Measurements from ENCODE around the gene PRKAG2.

Gene PRKAG2

DNA sequence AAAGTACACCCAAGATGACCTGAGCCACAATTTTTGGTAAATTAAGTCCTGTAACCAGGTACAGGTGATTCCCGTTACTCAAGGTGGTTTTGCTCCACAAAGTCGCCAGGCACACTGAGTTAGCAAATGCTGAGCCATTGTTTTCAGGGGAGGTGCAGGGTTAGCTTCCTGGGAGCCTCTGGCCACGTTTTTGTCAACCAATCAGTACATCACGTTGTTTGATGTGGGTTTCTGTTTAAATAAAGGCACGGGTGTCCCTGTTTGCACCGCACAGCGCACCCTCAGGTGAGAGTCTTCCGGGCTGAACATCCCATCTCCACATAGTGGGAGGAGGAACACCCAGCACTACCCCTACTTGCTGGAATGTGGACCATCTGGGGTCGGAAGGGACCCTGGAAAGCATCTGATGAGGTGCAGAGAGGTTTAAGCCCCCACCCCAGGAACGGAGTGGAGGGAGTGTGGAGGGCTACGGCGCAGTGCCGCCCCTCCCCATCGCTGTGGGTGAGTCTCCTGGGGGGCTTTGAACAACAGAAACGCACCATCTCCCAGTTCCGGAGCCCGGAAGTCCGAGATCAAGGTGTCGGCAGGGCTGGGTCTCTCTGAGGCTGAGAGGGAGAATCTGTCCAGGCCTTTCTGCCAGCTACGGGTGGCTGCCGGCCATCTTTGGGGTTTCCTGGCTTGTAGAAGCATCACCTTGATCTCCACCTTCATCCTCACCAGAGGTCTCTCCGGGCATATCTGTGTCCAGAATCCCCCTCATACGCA lies 42.5 kb downstream of the PRKAG2 start:
- no peak for DNase-seq
- TF ChIP-seq, protein P1, sequence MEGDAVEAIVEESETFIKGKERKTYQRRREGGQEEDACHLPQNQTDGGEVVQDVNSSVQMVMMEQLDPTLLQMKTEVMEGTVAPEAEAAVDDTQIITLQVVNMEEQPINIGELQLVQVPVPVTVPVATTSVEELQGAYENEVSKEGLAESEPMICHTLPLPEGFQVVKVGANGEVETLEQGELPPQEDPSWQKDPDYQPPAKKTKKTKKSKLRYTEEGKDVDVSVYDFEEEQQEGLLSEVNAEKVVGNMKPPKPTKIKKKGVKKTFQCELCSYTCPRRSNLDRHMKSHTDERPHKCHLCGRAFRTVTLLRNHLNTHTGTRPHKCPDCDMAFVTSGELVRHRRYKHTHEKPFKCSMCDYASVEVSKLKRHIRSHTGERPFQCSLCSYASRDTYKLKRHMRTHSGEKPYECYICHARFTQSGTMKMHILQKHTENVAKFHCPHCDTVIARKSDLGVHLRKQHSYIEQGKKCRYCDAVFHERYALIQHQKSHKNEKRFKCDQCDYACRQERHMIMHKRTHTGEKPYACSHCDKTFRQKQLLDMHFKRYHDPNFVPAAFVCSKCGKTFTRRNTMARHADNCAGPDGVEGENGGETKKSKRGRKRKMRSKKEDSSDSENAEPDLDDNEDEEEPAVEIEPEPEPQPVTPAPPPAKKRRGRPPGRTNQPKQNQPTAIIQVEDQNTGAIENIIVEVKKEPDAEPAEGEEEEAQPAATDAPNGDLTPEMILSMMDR (IDR thresholded peaks at IDR 0.05; ENCODE audit: low read depth, low read length): no peak
- H3K9me3 ChIP-seq: no peaks in the 10 kb centered on the region
- no peak overlapping the region for H3K4me3 ChIP-seq (ENCODE audit: low read depth, low read length)
- H3K36me3 ChIP-seq: no peaks in the 10 kb centered on the region
- no peaks in the 10 kb centered on the region for H3K4me1 ChIP-seq
- no peaks in the 10 kb centered on the region for H3K27me3 ChIP-seq

DNA sequence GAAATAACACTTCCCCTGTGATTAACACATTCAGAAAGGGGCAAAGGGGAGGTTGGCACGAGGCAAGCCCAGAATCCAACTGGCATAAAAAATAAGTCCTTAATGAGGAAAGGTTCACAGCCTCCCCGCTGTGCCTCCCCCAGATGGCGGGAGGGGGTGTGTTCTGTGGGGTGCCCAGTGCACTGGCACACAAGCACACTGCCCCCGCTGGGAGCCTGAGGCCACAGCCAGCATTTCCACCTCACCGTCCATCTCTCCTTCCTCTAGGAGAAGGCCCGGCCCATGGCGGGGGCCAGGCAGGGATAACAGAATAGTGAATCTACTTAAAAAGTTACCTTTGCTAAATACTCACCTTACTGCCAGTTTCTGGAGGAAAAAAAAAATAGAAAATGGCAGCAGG lies 43.2 kb downstream of the PRKAG2 start:
- no peak for DNase-seq
- TF ChIP-seq, protein P1 (IDR thresholded peaks at IDR 0.05; ENCODE audit: low read depth, low read length): no peak
- H3K27me3 ChIP-seq: no peaks in the 10 kb centered on the region
- H3K36me3 ChIP-seq: no peaks in the 10 kb centered on the region
- no peak overlapping the region for H3K4me3 ChIP-seq (ENCODE audit: low read depth, low read length)
- no peaks in the 10 kb centered on the region for H3K9me3 ChIP-seq
- H3K4me1 ChIP-seq: no peaks in the 10 kb centered on the region

DNA sequence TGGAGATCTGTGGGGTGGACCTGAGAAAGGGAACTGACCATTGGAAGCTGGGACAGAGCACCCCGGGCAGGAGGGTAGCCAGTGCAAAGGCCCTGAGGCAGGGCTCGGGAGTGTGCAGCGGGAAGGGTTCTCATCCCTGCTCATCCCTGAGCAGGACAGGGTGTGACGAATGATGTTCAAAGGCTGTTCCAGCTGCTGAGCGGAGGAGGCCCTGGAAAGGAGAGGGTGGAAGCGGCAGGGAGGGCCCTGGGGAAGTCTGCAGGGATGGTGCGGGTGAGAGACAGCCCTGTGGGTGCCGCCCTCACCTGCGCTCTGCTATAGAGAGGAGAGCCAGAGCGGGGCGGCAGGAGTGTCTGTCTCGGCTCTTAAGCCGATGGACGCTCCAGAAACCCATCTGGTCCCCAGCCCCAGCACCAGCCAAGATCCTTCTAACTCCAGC lies 43.7 kb downstream of the PRKAG2 start:
- Histone ChIP-seq H3K27me3 (no peaks in the 10 kb centered on the region), H3K36me3 (no peaks in the 10 kb centered on the region), H3K4me3 (ENCODE audit: low read depth, low read length) (no peak overlapping the region), H3K4me1 (no peaks in the 10 kb centered on the region), H3K9me3 (no peaks in the 10 kb centered on the region)
- TF ChIP-seq, protein P1 (IDR thresholded peaks at IDR 0.05; ENCODE audit: low read depth, low read length): no peak
- no peak for DNase-seq

DNA sequence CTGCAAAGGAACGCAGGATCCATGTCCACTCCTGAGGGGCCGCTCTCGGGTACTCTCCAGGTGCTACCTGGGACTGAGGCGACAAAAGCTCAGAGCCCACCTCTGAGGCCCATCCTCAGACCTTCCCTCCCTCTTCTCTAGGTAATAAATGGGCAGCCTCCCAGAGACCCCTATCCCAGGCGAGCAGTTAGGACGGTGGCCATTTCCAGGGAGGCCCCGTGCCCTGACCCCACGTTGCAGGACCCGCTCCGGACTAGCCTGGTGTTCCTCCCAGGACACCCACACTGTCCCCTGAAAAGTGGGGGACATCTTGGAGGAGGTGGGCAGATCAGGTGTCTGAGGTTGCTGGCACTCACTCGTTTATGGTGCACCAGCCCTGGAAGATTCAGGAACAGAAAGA lies 44.3 kb downstream of the PRKAG2 start:
- Histone ChIP-seq H3K27me3 (no peaks in the 10 kb centered on the region), H3K4me1 (no peaks in the 10 kb centered on the region), H3K4me3 (ENCODE audit: low read depth, low read length) (no peak overlapping the region), H3K9me3 (no peaks in the 10 kb centered on the region), H3K36me3 (no peaks in the 10 kb centered on the region)
- TF ChIP-seq, protein P1 (IDR thresholded peaks at IDR 0.05; ENCODE audit: low read depth, low read length): no peak
- no peak for DNase-seq

DNA sequence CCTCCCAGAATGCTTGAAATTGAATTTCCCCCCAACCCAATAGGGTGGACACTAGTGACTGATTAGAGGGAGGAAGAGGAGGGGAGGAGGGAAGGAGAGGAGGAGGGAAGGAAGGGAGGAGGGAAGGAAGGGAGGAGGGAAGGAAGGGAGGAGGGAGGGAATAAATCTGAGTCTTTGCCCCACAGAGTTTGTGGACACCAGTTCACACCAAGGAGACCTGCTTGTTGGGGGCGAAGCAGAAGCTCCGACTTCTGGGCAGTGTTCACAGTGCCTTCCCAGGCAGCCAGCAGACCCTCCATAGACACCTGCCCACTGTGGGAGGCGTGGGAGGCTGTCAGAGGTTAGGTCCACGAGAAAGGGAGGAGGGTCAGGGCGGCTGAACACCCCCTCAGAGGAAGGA lies 44.8 kb downstream of the PRKAG2 start:
- Histone ChIP-seq H3K9me3 (no peaks in the 10 kb centered on the region), H3K4me3 (ENCODE audit: low read depth, low read length) (no peak overlapping the region)

DNA sequence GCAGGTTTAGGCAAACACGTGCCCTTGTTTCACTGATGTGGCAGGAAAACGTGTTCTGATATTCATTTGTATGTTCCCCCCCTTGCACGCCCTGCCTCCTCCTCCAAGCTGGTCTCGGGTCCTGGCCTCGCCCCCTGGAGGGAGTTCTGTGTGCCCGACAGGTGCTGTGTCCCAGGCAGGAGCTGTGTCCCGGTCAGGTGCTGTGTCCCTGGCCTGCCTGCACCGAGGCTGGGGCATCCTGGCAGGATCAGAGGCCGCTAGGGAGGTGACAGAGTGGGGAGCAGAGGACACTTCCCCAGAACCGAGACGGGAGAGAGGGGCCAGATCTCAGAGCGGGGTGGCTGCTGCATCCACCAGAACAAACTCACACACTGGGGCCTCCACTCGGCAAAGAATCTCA lies 45.3 kb downstream of the PRKAG2 start:
- H3K9me3 ChIP-seq: no peaks in the 10 kb centered on the region
- no peak for DNase-seq
- no peaks in the 10 kb centered on the region; the same call in 1 of the 2 replicates for H3K27me3 ChIP-seq
- no peaks in the 10 kb centered on the region for H3K4me1 ChIP-seq
- H3K36me3 ChIP-seq: no peaks in the 10 kb centered on the region
- TF ChIP-seq, protein P1 (IDR thresholded peaks at IDR 0.05; ENCODE audit: low read depth, low read length): no peak
- H3K4me3 ChIP-seq (ENCODE audit: low read depth, low read length): no peak overlapping the region

More for the DNA sequence above, 44.8 kb downstream of the PRKAG2 start:
- Histone ChIP-seq H3K4me1 (no peaks in the 10 kb centered on the region), H3K27me3 (no peaks in the 10 kb centered on the region), H3K36me3 (no peaks in the 10 kb centered on the region)
- TF ChIP-seq, protein P1 (IDR thresholded peaks at IDR 0.05; ENCODE audit: low read depth, low read length): no peak
- no peak for DNase-seq

All from BE2C (cell line).